GM23338 (cell line): ENCODE measurements around the gene YLPM1. TPM values are rescaled to one million over a fixed set of nuclear protein-coding genes. Genes with fewer than 3 reads are reported as not detected.

Source experiments
- ATAC-seq: fragments of 200-7000 bp; cut with Tn5 transposase; 3 replicates; pipeline ENCODE4 v1.9.1; 2020
- DNase-seq: peaks from one replicate; pipeline ENCODE4 v3.0.0-alpha.2; 2015; ENCODE audit warnings: low spot score
- H2AFZ ChIP-seq: fragments of 200-600 bp; sonication (generic); 2 replicates; pipeline ENCODE4 v1.8.0; 2016; ENCODE audit warnings: antibody characterized with exemption, mild to moderate bottlenecking, moderate library complexity
- H3F3A ChIP-seq: fragments of 200-600 bp; sonication (generic); replicated peaks from 2 replicates; pipeline ENCODE4 v1.8.0; 2017; ENCODE audit warnings: antibody characterized with exemption, mixed run types, low read depth
- H3K27ac ChIP-seq: fragments of 200-600 bp; sonication (generic); 2 replicates; pipeline ENCODE4 v1.6.1; 2016; ENCODE audit warnings: low read depth
- H3K27me3 ChIP-seq: fragments of 200-600 bp; sonication (generic); 2 replicates; pipeline ENCODE4 v1.8.0; 2016; ENCODE audit warnings: mild to moderate bottlenecking, mixed run types, moderate library complexity; ENCODE audit not compliant: insufficient read depth
- H3K36me3 ChIP-seq: fragments of 200-600 bp; sonication (generic); 2 replicates; pipeline ENCODE4 v1.8.0; 2016; ENCODE audit warnings: mild to moderate bottlenecking; ENCODE audit not compliant: insufficient read depth
- H3K4me1 ChIP-seq: fragments of 200-600 bp; sonication (generic); 2 replicates; pipeline ENCODE4 v1.8.0; 2016; ENCODE audit warnings: mild to moderate bottlenecking, moderate library complexity; ENCODE audit not compliant: insufficient read depth
- H3K4me2 ChIP-seq: fragments of 200-600 bp; sonication (generic); 2 replicates; pipeline ENCODE4 v1.7.1; 2017; ENCODE audit warnings: mixed run types
- H3K4me3 ChIP-seq: fragments of 200-600 bp; sonication (generic); 2 replicates; pipeline ENCODE4 v1.6.1; 2016; ENCODE audit warnings: mixed run types
- H3K79me2 ChIP-seq: fragments of 200-600 bp; sonication (generic); replicated peaks from 2 replicates; pipeline ENCODE4 v1.8.0; 2017; ENCODE audit warnings: mild to moderate bottlenecking; ENCODE audit not compliant: insufficient read depth
- H3K9me2 ChIP-seq: fragments of 200-600 bp; sonication (generic); 2 replicates; pipeline ENCODE4 v1.8.0; 2017; ENCODE audit not compliant: insufficient read depth
- H4K20me1 ChIP-seq: fragments of 200-600 bp; sonication (generic); replicated peaks from 2 replicates; pipeline ENCODE4 v1.8.0; 2017; ENCODE audit warnings: mild to moderate bottlenecking; ENCODE audit not compliant: insufficient read depth
- H3K27ac Mint-ChIP-seq: 2 replicates; pipeline ENCODE4 v1.8.0; 2020; ENCODE audit warnings: inconsistent platforms, mild to moderate bottlenecking, moderate library complexity, mixed read lengths
- H3K27me3 Mint-ChIP-seq: 3 replicates; pipeline ENCODE4 v1.8.0; 2022; ENCODE audit warnings: low read depth, mild to moderate bottlenecking, moderate library complexity, mixed read lengths, inconsistent platforms; ENCODE audit not compliant: insufficient read depth, poor library complexity
- H3K36me3 Mint-ChIP-seq: 3 replicates; pipeline ENCODE4 v1.8.0; 2021; ENCODE audit warnings: low read depth, mild to moderate bottlenecking, inconsistent platforms, moderate library complexity, mixed read lengths
- H3K4me1 Mint-ChIP-seq: 3 replicates; pipeline ENCODE4 v1.8.0; 2020; ENCODE audit warnings: mild to moderate bottlenecking, inconsistent platforms, mixed read lengths
- H3K4me3 Mint-ChIP-seq: 3 replicates; pipeline ENCODE4 v1.8.0; 2021; ENCODE audit warnings: moderate library complexity, mild to moderate bottlenecking, inconsistent platforms, mixed read lengths
- H3K9me3 Mint-ChIP-seq: 3 replicates; pipeline ENCODE4 v1.8.0; 2020; ENCODE audit warnings: moderate library complexity, mild to moderate bottlenecking, inconsistent platforms, mixed read lengths
- CREB1 ChIP-seq: fragments of 250-450 bp; sonication (Bioruptor Pico); IDR thresholded peaks from 2 replicates; pipeline ENCODE4 v1.5.0; 2020; ENCODE audit warnings: low read depth, mild to moderate bottlenecking, moderate library complexity
- EZH2phosphoT487 ChIP-seq: fragments of 200-600 bp; sonication (generic); IDR thresholded peaks from one replicate; pipeline ENCODE4 v1.8.1; 2018; ENCODE audit warnings: antibody characterized with exemption; ENCODE audit not compliant: unreplicated experiment
- JUNB ChIP-seq: IDR thresholded peaks from one replicate; pipeline ENCODE4 v1.6.1; 2016; ENCODE audit warnings: antibody characterized with exemption; ENCODE audit not compliant: unreplicated experiment
- NANOG ChIP-seq: IDR thresholded peaks from 2 replicates; pipeline ENCODE4 v1.6.1; 2016; ENCODE audit warnings: antibody characterized with exemption, borderline replicate concordance
- POLR2AphosphoS5 ChIP-seq: IDR thresholded peaks from 2 replicates; pipeline ENCODE4 v1.6.1; 2016; ENCODE audit warnings: antibody characterized with exemption, low read depth
- ZNF331 ChIP-seq: fragments of 250-450 bp; sonication (Bioruptor Pico); IDR thresholded peaks from 2 replicates; pipeline ENCODE4 v1.5.0; 2020; ENCODE audit warnings: low read depth, mild to moderate bottlenecking, moderate library complexity
- ZNF462 ChIP-seq: fragments of 250-450 bp; sonication (Bioruptor Pico); IDR thresholded peaks from 2 replicates; pipeline ENCODE4 v1.5.0; 2020; ENCODE audit warnings: mild to moderate bottlenecking, moderate library complexity
- polyA plus RNA-seq: library from polyadenylated mRNA; unstranded; fragments of >200 nt; fragmentation: Nextera tagmentation; extraction: Ambion mirVana; gene quantifications from 2 replicates; pipeline ENCODE4 v1.2.1, GENCODE V29; 2016
- total RNA-seq: library from RNA; depleted of rRNA; stranded (reverse); fragments of >200 nt; shearing (Covaris generic); gene quantifications from 2 replicates; pipeline ENCODE4 v1.2.3, GENCODE V29; 2014

YLPM1 gene
- total and polyA plus RNA-seq, 2 experiments from 2014 or later, result 39.2 to 58.4 TPM

DNA sequence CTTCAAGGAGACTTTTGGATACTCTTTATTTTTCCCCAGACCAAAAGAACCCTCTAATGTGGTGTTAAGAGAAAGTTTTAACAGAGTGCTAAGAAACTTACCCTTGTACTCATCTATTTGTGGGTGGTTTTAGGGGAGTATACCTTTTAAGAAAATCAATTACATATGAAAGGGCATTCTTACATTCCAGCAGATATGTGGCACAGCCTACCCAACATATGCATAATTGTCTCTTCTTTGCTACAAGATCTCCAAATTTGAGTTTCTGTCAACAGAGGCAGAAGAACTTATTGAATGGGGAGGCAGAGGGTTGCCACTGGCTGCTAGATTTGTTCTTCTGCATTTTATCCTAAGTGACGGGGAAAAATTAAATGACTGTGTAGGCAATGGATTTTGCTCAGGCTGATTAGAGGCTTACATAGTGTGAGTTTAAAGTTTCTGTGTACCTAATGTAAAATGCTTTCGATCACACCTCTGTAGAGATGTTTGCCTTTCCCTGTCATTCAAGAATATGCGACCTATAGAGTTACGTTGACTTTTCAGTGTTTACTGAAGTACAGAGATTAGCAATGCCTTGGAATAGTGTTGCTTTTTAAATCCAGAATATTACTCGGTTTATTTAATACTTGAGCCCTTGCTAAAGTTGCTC is 58.3 kb downstream of the YLPM1 start:
- Mint-ChIP-seq H3K4me3 (no peak overlapping the region), H3K9me3 (no peaks in the 10 kb centered on the region), H3K27ac (no peak overlapping the region), H3K27me3 (no peaks in the 10 kb centered on the region), H3K4me1 (peaks cover 8% of the 10 kb centered on the region; the same call in 2 of the 3 replicates), H3K36me3 (peaks cover 49% of the 10 kb centered on the region)
- Histone ChIP-seq H3K27me3 (no peaks in the 10 kb centered on the region), H3K27ac (no peak overlapping the region), H3K9me2 (no peaks in the 10 kb centered on the region), H3K79me2 (no peaks in the 10 kb centered on the region), H3F3A (no peaks in the 10 kb centered on the region), H3K36me3 (peaks cover 35% of the 10 kb centered on the region), H3K4me3 (no peak overlapping the region), H3K4me2 (no peak overlapping the region), H4K20me1 (no peaks in the 10 kb centered on the region), H2AFZ (no peak overlapping the region), H3K4me1 (no peaks in the 10 kb centered on the region)
- TF ChIP-seq CREB1 (CRISPR knock-in tag) (no peak), JUNB (no peak), ZNF462 (CRISPR knock-in tag) (no peak), ZNF331 (CRISPR knock-in tag) (no peak), EZH2phosphoT487 (no peak), POLR2AphosphoS5 (no peak), NANOG (no peak)
- ATAC-seq (no peak), DNase-seq (no peak)
